ENCODE data around the gene CD28.
"Not testable (repeated sequence)": the region's sequence is repeated elsewhere in the genome, so short reads cannot be mapped to it uniquely, and the experiment has no call there.

Gene CD28

DNA sequence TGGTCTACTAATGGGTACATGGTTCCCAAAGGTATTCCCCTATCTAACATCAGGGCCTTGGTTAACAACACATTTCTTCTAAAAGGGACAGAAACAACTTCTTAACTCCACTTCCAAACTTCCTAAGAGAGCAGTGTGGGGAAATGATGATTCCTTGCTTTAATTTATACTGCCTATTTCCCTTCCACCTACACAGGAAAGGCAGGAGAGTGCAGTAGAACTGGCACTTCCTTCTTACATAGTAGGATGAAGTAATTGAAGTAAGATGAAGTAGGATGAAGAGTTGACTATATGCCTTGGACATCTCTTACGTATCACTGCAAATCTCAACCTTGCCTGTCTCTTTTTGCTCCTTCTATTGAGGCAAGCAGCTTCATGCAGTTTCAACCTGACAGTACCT is 54.7 kb downstream of the CD28 start:
- no peak for TF ChIP-seq ZNF274 (IDR thresholded peaks at IDR 0.05; ENCODE audit: low read depth, low read length)
- no peak overlapping the region for H3K4me3 ChIP-seq (ENCODE audit: low read length)

GRCh38 chr2:203763241-203763937 is 57.0 kb downstream of the CD28 start:
- H3K4me3 ChIP-seq (ENCODE audit: low read length) = no peak overlapping the region
- no peak for TF ChIP-seq ZNF274 (IDR thresholded peaks at IDR 0.05; ENCODE audit: low read depth, low read length)

DNA sequence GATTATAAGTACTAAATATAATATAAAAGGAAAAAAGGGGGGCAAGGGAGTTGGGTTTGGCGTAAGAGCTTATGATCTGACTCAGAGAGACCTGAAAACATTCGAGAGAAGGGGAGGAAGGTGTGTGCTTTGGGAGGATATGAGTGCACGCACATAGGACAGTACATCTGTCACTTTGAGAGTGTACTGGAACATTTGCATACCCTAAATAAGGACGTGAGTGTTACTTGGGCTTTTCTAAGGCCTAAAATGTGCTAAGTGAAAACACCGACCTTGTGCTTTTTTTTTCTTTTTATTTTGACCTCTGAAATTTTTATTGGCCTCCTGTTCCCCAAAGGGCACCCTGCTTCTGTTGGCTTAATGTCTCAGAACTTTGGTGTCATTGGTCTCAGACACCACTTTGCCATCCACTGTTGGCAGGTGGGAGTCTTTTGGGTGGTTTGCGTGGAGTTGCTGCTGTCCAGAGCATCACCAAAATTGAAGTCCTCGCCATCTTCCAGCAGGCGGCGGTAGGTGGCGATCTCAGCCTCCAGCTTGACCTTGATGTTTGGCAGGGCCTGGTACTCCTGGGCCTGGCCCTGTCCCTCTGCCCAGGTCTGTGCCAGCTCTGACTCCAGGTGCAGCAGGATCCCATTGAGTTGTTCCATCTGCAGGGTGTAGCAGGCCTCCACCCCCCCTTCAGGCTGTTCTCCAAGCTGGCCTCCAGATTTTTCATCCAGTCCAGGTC is 57.7 kb downstream of the CD28 start:
- H3K4me3 ChIP-seq (ENCODE audit: low read length) = no peak overlapping the region
- TF ChIP-seq ZNF274 (IDR thresholded peaks at IDR 0.05; ENCODE audit: low read depth, low read length) = no peak

DNA sequence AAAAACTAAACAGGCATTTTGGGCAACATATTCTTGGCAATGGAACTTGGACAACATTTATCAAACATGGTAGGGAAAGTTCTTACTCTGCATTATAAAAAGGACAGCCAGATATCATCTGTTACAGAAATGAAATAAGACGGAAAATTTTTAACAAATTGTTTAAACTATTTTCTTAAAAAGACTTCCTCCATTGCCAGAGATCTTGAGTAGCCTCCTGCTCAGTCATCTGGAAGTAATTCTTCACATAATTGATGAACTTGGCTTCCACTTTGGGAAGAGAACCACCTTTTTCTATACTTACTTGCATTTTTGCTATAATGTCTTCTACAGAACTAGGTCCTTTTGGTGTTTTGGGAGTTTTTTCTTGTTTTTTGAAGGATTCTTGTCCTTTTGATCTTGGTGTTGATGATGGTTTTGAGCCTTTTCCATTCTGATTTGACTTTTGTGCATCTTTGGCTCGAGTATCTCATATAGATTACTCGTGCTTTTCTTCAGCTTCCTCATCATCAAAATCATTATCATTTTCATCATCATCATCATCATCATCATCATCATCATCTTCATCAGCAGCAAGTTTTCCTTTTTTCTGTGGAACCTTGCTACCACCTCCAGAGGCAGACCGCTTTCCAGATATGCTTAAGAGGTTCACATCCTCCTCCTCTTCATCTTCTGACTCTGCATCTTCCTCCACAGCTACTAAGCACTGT is 66.2 kb downstream of the CD28 start:
- no peak for TF ChIP-seq ZNF274 (IDR thresholded peaks at IDR 0.05; ENCODE audit: low read depth, low read length)
- H3K4me3 ChIP-seq (ENCODE audit: low read length) = no peak overlapping the region

DNA sequence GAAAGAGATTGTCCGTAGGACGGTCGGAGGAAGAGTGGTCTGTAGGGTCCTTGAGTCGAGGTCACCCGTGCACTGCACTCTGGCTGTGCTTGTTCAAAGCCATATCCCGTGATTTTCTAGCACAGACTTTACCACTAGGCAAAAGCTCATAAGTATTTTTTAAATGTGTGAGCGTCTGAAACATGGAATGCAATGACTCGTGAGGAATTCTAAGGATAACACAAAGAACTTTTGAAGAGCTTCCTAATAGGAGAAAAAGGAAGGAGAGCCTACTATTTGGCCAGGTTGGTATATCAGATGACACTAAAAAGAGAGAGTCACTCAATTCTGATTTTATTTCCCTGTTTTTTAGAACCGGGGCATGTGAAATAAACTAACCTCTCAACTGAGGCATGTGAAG is 68.3 kb downstream of the CD28 start:
- no peak overlapping the region for H3K4me3 ChIP-seq (ENCODE audit: low read length)
- TF ChIP-seq ZNF274 (IDR thresholded peaks at IDR 0.05; ENCODE audit: low read depth, low read length) = no peak

DNA sequence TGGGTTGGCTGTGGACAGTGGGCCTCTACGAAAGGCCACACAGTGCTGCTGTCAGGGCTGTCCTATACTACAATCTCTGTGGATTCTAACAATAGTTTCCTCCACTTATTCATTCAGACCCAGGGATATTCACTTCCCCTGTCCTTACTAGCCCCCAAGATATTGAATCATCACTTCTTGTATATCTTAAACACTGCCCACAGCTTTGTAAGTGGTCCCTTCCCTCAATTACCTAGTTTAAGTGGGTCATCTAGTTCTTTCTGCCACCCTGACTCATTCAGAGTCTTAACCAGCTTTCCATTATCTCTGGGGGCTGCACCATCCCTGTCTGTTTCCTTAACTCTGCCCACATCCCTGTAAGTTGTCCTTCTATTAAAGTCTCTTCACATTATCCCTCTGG is 69.2 kb downstream of the CD28 start:
- H3K4me3 ChIP-seq (ENCODE audit: low read length) = no peak overlapping the region
- TF ChIP-seq ZNF274 (IDR thresholded peaks at IDR 0.05; ENCODE audit: low read depth, low read length) = no peak

- H3K4me3 ChIP-seq (ENCODE audit: low read length) = no peak overlapping the region
- TF ChIP-seq ZNF274 (IDR thresholded peaks at IDR 0.05; ENCODE audit: low read depth, low read length) = no peak
These were observed 70.6 kb downstream of the CD28 start for GRCh38 chr2:203777030-203777429.

DNA sequence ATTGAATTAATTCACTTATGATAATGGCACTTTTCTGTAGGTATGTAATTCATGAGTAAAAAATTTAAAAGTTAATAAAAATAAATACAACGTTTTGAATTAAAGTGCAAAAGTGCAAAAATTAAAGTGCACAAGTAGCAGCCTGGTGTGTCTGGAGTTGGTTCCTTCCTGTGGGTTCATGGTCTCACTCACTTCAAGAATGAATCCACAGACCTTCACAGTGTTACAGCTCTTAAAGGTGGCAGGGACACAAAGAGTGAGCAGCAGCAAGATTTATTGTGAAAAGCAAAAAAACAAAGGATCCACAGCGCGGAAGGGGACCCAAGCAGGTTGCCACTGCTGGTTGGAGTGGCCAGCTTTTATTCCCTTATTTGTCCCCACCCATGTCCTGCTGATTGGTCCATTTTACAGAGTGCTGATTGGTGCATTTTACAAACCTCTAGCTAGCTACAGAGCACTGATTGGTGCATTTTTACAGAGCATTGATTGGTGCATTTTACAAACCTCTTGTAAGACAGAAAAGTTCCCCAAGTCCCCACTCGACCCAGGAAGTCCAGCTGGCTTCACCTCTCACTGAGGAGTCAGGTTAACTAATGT is 73.1 kb downstream of the CD28 start:
- not testable (repeated sequence) for H3K4me3 ChIP-seq (ENCODE audit: low read length)

GRCh38 chr2:203780231-203780630 is 73.8 kb downstream of the CD28 start:
- TF ChIP-seq ZNF274 (IDR thresholded peaks at IDR 0.05; ENCODE audit: low read depth, low read length) = no peak
- H3K4me3 ChIP-seq (ENCODE audit: low read length) = no peak overlapping the region

- TF ChIP-seq ZNF274 (IDR thresholded peaks at IDR 0.05; ENCODE audit: low read depth, low read length) = no peak
- no peak overlapping the region for H3K4me3 ChIP-seq (ENCODE audit: low read length)
These were observed 74.7 kb downstream of the CD28 start for GRCh38 chr2:203781151-203781550.

DNA sequence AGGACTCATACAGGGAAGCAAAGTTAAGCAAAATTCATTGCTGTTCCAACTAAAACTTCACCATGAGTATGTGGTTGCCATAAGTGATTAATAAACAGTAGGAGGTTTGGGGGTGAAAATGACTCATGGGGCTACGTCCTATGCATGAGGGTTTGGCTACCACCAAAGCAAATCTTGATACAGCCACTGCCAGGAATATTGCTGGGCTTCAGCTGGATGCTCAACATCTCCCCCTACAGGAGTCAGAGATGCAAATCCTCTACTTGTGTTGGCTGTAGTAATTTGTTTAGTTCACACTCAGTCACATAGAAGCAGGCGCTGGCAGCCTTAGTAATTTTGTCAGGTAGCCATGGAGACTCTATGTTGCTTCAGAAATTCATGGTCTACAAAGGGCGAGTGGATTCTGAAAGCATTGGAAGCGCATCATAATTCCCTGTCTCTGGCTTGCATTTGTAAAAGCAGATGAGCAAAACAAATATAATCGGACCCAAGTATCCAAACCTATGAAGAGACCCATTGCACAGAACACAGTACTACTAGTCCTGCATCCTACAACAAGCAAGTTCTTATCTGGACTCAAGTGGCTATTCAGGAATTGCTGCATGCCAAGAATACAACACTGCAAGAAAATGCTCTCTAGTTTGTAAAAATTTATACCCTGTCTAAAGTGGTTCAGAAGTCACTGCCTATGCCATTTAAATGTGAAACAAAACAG is 76.0 kb downstream of the CD28 start:
- TF ChIP-seq ZNF274 (IDR thresholded peaks at IDR 0.05; ENCODE audit: low read depth, low read length) = no peak
- no peak overlapping the region for H3K4me3 ChIP-seq (ENCODE audit: low read length)

DNA sequence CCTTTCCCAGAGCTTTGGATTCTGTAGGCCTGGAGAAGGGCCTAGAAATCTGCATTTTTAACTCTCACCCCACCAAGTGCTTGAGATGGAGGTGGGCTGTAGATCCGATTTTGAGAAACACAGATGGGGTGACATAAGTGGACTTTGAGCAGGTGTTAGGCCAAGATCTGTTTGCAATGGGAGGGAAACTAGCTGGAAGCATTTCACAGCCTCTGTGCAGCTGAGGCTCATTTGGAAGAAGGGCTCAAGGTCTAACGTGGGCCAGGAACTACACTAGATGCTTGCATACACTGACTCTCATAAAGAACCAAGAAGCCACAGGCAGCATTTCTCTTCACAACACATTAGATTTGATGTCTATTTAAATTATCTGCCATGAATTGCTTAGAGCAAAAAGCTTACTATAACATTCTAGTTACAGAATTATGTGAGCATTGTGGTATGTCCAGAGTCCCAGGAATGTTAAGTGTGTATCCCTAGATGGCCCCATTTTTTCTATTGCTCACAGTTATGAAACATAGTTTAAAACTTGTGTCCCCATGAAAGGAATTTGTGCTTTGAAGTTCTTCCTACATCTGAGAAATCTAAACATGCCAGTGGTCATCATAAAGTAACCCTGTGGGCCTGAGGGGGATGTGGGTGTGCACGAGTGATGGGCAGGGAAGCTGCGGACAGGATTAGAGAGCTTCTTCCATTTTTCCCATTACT is 77.2 kb downstream of the CD28 start:
- TF ChIP-seq ZNF274 (IDR thresholded peaks at IDR 0.05; ENCODE audit: low read depth, low read length) = no peak
- no peak overlapping the region for H3K4me3 ChIP-seq (ENCODE audit: low read length)

DNA sequence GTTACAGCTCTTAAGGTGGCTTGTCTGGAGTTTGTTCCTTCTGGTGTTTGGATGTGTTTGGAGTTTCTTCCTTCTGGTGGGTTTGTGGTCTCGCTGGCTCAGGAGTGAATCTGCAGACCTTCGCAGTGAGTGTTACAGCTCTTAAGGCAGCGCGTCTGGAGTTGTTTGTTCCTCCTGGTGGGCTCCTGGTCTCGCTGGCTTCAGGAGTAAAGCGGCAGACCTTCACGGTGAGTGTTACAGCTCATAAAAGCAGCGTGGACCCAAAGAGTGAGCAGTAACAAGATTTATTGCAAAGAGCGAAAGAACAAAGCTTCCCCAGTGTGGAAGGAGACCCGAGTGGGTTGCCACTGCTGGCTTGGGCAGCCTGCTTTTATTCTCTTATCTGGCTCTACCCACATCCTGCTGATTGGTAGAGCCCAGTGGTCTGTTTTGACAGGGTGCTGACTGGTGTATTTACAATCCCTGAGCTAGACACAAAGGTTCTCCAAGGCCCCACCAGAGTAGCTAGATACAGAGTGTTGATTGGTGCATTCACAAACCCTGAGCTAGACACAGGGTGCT is 78.4 kb downstream of the CD28 start:
- not testable (repeated sequence) for H3K4me3 ChIP-seq (ENCODE audit: low read length)

DNA sequence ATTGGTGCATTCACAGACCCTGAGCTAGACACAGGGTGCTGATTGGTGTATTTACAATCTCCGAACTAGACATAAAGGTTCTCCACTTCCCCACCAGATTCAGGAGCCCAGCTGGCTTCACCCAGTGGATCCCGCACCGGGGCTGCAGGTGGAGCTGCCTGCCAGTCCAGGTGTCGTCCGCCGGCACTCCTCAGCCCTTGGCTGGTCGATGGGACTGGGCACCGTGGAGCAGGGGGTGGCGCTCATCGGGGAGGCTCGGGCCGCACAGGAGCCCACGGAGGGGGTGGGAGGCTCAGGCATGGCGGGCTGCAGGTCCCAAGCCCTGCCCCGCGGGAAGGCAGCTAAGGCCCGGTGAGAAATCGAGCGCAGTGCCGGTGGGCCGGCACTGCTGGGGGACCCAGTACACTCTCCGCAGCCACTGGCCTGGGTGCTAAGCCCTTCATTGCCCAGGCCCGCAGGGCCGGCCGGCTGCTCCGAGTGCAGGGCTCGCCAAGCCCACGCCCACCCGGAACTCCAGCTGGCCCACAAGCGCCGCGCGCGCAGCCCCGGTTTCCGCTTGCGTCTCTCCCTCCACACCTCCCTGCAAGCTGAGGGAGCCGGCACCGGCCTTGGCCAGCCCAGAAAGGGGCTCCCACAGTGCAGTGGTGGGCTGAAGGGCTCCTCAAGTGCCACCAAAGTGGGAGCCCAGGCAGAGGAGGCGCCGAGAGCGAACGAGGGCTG is 79.1 kb downstream of the CD28 start:
- not testable (repeated sequence) for H3K4me3 ChIP-seq (ENCODE audit: low read length)
